Testis (tissue), 3 donors: ENCODE results near the gene HS6ST3. TPM values are rescaled to one million over a fixed set of nuclear protein-coding genes. Genes with fewer than 3 reads are reported as not detected.
"Not testable (repeated sequence)": the region's sequence is repeated elsewhere in the genome, so short reads cannot be mapped to it uniquely, and the experiment has no call there.

ENCODE experiments used
- DNase-seq: peaks from one replicate; pipeline ENCODE4 v3.0.0-alpha.2; 2019
- H3K27ac ChIP-seq, 2 donors: fragments of 200-600 bp; sonication (generic); one replicate each; pipeline ENCODE4 v1.5.1; 2019
- H3K27me3 ChIP-seq: fragments of 200-600 bp; sonication (generic); one replicate; pipeline ENCODE4 v1.5.1; 2019
- H3K36me3 ChIP-seq: fragments of 200-600 bp; sonication (generic); one replicate; pipeline ENCODE4 v1.5.1; 2017; ENCODE audit warnings: low read depth; ENCODE audit errors: missing control alignments
- H3K4me1 ChIP-seq: fragments of 200-600 bp; sonication (generic); one replicate; pipeline ENCODE4 v1.5.1; 2019
- H3K4me3 ChIP-seq, 2 donors: fragments of 200-600 bp; sonication (generic); one replicate each; pipeline ENCODE4 v1.5.1; 2017 to 2019
- H3K9me3 ChIP-seq: fragments of 200-600 bp; sonication (generic); one replicate; pipeline ENCODE4 v1.5.1; 2017
- CTCF ChIP-seq, 3 experiments: fragments of 450-650 bp in 2 of 3; fragments of 200-600 bp in 1 of 3; sonication (generic) in 1 of 3; IDR thresholded peaks; one replicate each; pipeline ENCODE4 v1.5.1; 2016 to 2019; ENCODE audit warnings: antibody characterized with exemption in 3 of 3, mild to moderate bottlenecking in 2 of 3, moderate library complexity in 1 of 3
- POLR2A ChIP-seq: fragments of 450-650 bp; IDR thresholded peaks from one replicate; pipeline ENCODE4 v1.6.1; 2017; ENCODE audit warnings: antibody characterized with exemption, mild to moderate bottlenecking, moderate library complexity
- WGBS, 2 donors: methylation state at CpG; one replicate each; pipeline ENCODE4 v1.1.5; 2018; 5-methylcytosine and 5-hydroxymethylcytosine counted together
- intact Hi-C: fragments of 100-400 bp; cut with DNase I; formaldehyde crosslinking; loops from one replicate; pipeline ENCODE4 v1.15.1; 2023; ENCODE audit warnings: low total_unique reads
- polyA plus RNA-seq: library from polyadenylated mRNA; stranded (reverse); fragments of 350-450 nt; fragmentation: Illumina TruSeq; extraction: RNeasy Lipid Tissue Mini Kit (QIAGEN cat#74804); gene quantifications from one replicate; pipeline ENCODE4 v1.2.3, GENCODE V29; 2014; ENCODE audit warnings: low read depth, low replicate concordance; ENCODE audit not compliant: insufficient read depth
- total RNA-seq, 2 donors: library from RNA; depleted of rRNA; stranded (reverse); fragments of >200 nt; gene quantifications; one replicate each; pipeline ENCODE4 v1.2.3, GENCODE V29; 2016

Gene HS6ST3
- total and polyA plus RNA-seq, 3 donors from 2014 or later: 0.87 to 1.3 (median 1.3) TPM

DNA sequence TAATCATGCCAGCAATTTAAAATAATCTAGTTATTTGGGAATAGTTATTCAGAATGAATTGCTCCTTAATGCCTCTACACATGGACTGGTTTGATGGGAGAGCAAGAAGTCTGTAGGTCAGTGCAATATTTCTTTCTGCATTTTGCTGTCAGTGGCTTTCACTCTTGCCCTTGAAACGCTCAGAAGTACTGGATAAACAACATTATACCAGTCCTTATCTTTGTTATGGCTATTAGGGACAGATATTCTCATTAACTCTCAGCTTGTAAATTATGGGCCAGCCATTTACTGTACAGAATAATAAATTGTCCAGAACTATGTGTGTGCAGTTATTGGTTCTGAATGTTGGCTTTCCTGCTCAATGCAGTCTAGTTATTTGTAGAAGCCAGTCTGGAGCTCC, 680.0 kb downstream of the HS6ST3 start:
- H3K9me3 ChIP-seq: no peaks in the 10 kb centered on the region
- no peaks in the 10 kb centered on the region for H3K36me3 ChIP-seq
- H3K4me3 ChIP-seq: no peak overlapping the region
- no peak overlapping the region for H3K27ac ChIP-seq
- intact Hi-C loops: no loop called here
- DNase-seq: no peak
- TF ChIP-seq POLR2A (no peak), CTCF (IDR thresholded peaks at IDR 0.05) (no peak)
- WGBS, 2 donors: 20 to 48% methylated on average over 1 of the region's 1 CpG
- H3K27me3 ChIP-seq: no peaks in the 10 kb centered on the region
- no peaks in the 10 kb centered on the region for H3K4me1 ChIP-seq

- no peaks in the 10 kb centered on the region for H3K36me3 ChIP-seq
- no peak for TF ChIP-seq POLR2A
- no peak for TF ChIP-seq CTCF (IDR thresholded peaks at IDR 0.05)
- no peaks in the 10 kb centered on the region for H3K27me3 ChIP-seq
- DNase-seq: no peak
- intact Hi-C loops: no loop called here
- no peak overlapping the region for H3K4me3 ChIP-seq
- H3K4me1 ChIP-seq: no peaks in the 10 kb centered on the region
- no peaks in the 10 kb centered on the region for H3K9me3 ChIP-seq
- WGBS, 2 donors: 68 to 69% methylated on average over 6 of the region's 6 CpGs
- no peak overlapping the region for H3K27ac ChIP-seq
Measured at GRCh38 chr13:96771486-96772367, 681.8 kb downstream of the HS6ST3 start.

DNA sequence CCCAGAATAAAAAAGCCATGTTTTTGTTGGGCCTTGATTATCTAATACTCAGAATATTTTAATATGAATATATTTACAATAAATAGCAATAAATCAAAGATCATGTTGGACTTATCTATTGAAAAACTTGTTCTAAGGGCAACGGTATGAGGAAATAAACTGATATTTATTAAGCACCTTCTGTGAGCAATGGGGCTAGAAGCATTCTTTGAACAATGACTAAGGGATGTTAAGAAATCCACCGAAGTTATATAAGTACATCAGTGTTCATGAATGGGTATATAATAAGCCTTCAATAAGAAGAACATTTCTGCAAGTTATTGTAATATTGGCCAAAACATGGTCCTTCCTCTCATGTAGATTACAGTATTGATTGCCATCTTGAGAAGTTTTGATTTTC, 682.5 kb downstream of the HS6ST3 start:
- no peaks in the 10 kb centered on the region for H3K9me3 ChIP-seq
- intact Hi-C loops: no loop called here
- 85 to 87% methylated on average over 2 of the region's 2 CpGs for WGBS, 2 donors
- H3K27ac ChIP-seq: no peak overlapping the region
- no peaks in the 10 kb centered on the region for H3K4me1 ChIP-seq
- no peak overlapping the region for H3K4me3 ChIP-seq
- no peaks in the 10 kb centered on the region for H3K36me3 ChIP-seq
- TF ChIP-seq POLR2A (no peak), CTCF (IDR thresholded peaks at IDR 0.05) (no peak)
- no peak for DNase-seq
- no peaks in the 10 kb centered on the region for H3K27me3 ChIP-seq

GRCh38 chr13:96778302-96778701, 688.4 kb downstream of the HS6ST3 start:
- H3K27ac ChIP-seq, H3K27me3 ChIP-seq, H3K36me3 ChIP-seq, H3K4me3 ChIP-seq, H3K9me3 ChIP-seq, intact Hi-C loops, DNase-seq, H3K4me1 ChIP-seq: not testable (repeated sequence)
- 95 to 98% methylated on average over 3 of the region's 3 CpGs for WGBS, 2 donors

DNA sequence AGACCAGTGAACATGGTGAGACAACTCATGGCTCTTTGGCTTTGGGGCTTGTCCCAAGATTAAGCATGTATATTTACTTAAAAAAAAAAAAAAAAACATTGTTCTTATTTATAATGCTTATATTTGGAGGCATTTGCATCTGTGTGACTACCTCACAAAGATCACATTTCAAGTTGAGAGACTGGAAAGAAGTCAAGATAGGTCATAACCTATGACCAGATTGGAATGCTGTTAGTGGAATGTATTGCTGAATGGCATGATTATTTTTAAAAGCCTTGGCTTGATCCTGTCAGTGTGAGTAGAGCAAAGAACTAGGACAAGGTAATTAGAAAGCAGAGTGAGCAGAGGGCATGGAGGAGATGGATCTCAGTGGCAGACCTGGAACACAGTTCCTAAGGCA, 689.8 kb downstream of the HS6ST3 start:
- no peaks in the 10 kb centered on the region for H3K27me3 ChIP-seq
- no peaks in the 10 kb centered on the region for H3K9me3 ChIP-seq
- TF ChIP-seq CTCF (IDR thresholded peaks at IDR 0.05) (no peak), POLR2A (no peak)
- H3K27ac ChIP-seq: no peak overlapping the region
- H3K36me3 ChIP-seq: no peaks in the 10 kb centered on the region
- no peak overlapping the region for H3K4me3 ChIP-seq
- DNase-seq: no peak
- no peaks in the 10 kb centered on the region for H3K4me1 ChIP-seq
- intact Hi-C loops: no loop called here
